Activated CD8-positive, alpha-beta memory T cell treated with anti-CD3 and anti-CD28 coated beads, Interleukin-2, amount 50 U/mL, for 24 hours (primary cell): Measurements from ENCODE around the gene KRTAP3-1.

Experiments used
- DNase-seq: peaks from one replicate; pipeline ENCODE4 v3.0.0-alpha.2; 2020; ENCODE audit errors: extremely low read depth

Gene KRTAP3-1

DNA sequence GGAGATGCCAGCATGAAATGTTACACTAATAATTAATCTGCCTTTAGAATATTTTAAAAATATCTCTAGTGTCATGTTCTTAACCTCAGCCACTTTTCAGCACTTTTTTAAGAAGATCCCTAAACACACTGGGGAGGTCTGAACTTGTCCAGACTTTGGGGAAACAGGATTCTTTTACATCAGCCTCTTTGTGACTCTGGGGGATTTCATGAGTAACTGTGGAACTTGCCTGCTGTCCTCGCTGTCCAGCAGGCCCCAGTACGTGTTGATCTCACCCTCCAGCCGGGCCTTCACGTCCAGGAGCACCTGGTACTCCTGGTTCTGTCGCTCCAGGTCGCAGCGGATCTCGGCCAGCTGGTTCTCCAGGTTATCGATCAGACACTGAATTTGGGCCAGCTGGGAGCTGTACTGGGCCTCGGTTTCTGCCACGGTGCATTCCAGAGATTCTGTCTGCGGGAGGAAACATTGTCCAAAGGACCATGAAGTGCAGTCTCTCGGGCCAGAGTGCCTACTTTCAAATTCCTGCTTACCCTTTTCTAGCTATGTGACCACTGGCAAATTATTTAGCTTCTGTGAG lies 30.3 kb downstream of the KRTAP3-1 start:
- DNase-seq: no peak

DNA sequence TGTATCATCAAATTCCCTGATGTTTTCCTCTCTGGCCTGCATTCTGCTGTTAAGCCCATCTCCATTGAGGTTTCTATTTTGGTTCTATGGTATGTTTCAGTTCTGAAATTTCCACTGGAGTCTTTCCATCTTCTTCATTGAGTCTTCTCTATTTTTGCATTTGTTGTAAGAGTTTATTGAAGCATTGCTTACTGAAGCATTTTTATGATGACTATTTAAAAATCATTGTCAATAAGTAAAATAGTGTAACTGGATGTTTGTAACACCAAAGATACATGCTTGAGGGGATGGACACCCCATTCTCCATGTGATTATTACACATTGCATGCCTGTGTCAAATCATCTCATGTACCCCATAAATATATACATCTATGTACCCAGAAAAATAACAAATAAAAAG lies 33.4 kb downstream of the KRTAP3-1 start:
- DNase-seq: no peak

DNA sequence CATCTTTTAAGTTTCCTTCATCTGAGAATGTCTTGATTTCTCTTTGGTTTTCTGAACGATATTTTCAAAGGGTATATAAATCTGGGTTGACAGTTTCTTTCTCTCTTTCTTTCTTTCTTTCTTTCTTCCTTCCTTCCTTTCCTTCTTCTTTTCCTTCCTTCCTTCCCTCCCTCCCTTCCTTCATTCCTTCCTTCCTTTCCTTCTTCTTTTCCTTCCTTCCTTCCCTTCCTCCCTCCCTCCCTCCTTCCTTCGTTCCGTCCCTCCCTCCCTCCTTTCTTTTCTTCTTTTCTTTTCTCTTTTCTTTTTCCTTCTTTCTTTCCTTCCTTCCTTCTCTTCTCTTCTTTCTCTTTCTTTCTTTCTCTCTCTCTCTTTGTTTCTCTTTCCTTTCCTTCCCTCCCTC lies 34.6 kb downstream of the KRTAP3-1 start:
- DNase-seq: no peak

DNA sequence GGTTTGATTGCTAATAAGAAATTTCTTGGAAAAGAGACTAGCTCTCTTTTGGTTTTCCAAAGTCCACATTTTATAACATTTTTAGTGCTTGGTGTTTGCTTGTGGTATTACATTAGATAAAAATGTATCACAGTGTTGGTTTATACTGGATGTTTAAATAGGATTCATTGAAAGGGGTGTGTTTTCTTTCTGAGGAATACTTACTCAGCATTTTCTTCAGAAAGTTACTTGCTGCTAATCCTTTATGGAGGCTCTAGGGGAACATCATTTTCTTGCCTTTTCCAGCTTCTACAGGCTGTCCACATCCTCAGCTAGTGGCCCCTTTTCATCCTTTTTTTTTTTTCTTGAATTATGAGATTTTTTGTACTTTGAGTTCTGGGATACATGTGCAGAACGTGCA lies 41.3 kb downstream of the KRTAP3-1 start:
- DNase-seq: no peak

DNA sequence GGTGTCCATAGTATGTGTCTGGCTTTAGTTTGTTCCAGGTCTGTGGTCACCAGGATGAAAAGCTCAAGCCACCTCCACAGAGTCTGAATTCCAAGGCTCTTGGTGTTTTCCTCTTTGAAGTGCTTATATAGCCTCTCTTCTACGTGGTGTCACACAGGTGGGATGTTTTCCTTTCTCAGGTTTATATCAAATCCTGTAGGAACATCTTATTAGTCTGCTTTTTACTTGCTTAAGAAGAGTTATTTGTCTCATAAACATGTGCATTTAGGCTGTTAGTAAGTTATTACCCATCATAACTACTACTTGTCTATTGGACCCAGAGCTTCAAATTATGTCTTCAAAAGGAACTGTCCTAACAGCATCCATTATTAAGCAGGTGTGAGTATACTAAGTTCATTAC lies 42.1 kb downstream of the KRTAP3-1 start, which contains the start of gene KRT39:
Gene KRT39 (minus strand): TSS at position 101 of the 400 bp plus-strand sequence. CDS start 92 bp downstream, at position 9.
- DNase-seq: no peak

DNA sequence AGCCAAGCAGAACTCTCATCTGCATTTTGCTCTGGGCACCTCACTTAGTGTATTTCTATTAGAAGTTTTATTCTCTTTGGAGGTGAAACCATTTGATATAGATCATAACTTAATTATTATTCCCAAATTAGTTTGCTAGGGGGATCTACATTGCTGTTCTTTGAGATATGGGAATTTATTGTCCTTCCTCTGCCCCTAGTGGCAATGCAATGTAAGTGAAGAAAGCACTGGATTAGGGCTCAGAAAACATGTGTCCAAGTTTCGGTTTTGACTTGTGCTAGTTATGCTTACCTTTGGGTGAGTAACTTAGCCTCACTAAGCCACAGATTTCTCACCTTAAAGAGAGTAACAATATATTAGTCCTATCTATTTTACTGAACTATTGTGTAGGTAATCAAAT lies 45.1 kb downstream of the KRTAP3-1 start:
- no peak for DNase-seq

DNA sequence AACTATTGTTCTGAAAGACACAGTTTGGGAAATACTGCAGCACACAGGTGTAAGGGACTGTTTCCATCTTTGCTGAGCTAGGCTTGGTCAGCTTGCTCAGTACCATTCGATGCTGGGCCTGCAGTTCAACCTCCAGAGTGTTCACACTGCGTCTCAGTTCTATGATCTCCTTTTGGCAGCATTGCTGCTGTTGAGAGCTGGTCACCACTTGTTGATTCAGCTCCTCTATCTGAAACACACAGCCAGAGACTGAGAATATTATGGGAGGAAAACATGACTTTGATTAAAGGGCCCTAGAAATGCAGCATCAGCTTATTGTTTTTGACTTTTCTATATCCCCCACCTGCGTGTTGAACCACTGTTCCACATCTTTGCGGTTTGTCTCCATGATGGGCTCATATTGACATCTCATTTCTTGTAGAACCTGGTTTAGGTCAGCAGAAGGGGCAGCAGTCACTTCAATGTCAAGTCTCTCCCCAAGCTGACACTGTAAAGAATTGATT lies 46.8 kb downstream of the KRTAP3-1 start:
- no peak for DNase-seq

DNA sequence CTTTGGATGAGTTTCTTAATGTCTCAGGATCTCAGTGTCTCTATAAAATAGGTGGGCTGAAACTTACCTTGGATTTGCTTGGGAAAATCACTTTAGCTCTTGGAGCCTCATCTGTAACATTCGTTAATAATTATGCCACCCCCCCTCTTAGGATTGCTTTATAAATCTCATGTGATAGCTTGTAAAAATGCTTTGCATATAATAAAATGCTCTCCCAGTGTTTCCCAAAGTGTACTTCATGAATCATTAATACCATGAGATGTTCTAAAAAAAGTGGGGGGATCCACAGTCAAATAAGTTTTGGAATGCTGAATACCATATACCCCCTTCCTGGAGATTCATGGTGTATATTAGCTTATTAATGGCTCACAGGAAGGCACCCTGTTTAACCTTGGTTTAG lies 47.3 kb downstream of the KRTAP3-1 start:
- DNase-seq: no peak

DNA sequence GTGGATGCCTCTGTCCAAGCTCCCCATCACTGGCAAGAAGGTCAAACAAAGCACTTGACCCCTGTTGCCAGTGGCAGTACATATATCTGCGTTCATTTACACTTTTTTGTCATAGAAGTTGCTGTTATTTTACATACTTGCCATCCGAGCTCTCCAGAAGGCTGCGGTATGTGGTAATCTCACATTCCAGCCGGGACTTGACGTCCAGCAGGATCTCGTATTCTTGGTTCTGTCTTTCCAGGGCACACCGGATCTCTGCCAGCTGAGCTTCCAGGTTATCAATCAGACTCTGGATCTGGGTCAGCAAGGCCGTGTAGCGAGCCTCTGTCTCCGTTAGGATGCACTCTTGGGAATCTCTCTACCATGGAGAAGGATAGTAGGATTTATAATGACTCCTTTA lies 48.8 kb downstream of the KRTAP3-1 start:
- DNase-seq: no peak
